ENCODE measurements around the gene CUL7.

DNA sequence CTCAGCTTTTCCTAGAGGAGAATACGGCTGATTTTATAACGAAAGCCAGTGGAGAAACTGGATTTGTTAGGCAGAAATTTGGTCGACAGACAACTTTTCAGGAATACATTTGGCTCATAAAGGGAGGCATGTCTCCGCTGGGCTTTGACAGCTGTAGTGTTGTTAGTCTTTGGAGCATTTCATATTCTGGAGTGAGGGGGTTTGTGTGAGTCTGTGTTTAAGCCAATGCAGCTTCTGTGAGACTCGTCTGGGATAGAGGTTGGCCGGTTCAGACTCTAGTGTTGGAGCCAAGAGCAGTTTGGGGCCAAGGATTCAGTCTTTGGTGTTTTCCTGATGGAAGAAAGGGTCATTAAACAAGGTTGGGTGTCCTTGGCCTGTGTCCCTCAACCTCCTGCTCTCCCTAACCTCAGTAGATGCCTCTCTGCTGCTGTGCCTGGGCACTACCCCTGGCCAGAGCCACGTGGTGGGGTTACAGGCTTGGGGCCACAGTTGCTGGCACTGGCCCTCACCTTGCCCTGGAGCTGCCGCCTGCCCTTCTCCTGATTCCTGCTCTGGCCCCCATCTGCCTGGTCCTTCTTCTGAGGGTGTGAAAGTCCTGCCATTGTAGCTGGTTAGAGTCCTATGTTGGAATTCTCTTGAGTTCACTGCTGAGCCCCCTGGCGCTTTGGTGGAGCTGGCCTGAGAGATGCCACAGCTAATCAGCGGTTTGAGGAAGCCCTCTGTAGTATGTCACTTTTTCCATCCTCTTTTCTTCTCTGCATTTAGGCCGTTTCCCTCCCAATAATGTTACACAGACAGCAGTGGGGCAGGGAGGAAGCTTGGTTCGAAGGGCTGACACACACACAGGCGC lies 29.4 kb upstream of the CUL7 start:
- TF ChIP-seq CTCF (IDR thresholded peaks at IDR 0.05) (no peak), POLR2A (IDR thresholded peaks at IDR 0.05) (no peak)
